Stimulated activated CD4-positive, alpha-beta T cell treated with anti-CD3 and anti-CD28 coated beads, Interleukin-4, amount 100 ng/mL, for 48 hours (primary cell): ENCODE results near the gene LIME1.

ENCODE experiments used
- DNase-seq, 2 donors: peaks; one replicate each; pipeline ENCODE4 v3.0.0-alpha.2; 2020; ENCODE audit warnings: low read depth in 2 of 2

Gene LIME1

DNA sequence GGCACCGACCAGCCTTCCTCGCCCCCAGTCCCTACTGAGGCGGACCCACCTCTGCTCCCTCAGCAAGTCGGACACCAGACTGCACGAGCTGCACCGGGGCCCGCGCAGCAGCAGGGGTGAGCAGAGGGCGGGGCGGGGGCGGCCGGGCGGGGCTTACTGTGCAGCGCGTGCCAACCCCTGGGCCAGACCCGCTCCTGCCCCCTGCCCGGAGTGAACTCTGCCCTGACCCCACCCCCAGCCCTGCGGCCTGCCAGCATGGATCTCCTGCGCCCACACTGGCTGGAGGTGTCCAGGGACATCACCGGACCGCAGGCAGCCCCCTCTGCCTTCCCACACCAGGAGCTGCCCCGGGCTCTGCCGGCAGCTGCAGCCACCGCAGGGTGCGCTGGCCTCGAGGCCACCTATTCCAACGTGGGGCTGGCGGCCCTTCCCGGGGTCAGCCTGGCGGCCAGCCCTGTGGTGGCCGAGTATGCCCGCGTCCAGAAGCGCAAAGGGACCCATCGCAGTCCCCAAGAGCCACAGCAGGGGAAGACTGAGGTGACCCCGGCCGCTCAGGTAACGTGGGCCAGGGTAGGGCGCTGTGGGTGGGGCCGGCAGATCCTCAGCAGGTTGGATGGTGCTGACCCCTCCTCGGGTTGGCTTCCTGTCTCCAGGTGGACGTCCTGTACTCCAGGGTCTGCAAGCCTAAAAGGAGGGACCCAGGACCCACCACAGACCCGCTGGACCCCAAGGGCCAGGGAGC, 1.7 kb downstream of the LIME1 start:
- no peak for DNase-seq

DNA sequence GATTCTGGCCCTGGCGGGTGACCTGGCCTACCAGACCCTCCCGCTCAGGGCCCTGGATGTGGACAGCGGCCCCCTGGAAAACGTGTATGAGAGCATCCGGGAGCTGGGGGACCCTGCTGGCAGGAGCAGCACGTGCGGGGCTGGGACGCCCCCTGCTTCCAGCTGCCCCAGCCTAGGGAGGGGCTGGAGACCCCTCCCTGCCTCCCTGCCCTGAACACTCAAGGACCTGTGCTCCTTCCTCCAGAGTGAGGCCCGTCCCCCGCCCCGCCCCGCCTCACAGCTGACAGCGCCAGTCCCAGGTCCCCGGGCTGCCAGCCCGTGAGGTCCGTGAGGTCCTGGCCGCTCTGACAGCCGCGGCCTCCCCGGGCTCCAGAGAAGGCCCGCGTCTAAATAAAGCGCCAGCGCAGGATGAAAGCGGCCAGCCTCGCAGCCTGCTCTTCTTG, 2.2 kb downstream of the LIME1 start:
- DNase-seq, result peak in 1 of 2 donors; percentile 26

GRCh38 chr20:63739130-63740069, 2.9 kb downstream of the LIME1 start, which contains the start of gene SLC2A4RG:
Gene SLC2A4RG, plus strand, starts transcription at chr20:63739776. Its CDS starts 137 bp downstream, at chr20:63739913.
- DNase-seq, result peak; percentile 33 to 57

DNA sequence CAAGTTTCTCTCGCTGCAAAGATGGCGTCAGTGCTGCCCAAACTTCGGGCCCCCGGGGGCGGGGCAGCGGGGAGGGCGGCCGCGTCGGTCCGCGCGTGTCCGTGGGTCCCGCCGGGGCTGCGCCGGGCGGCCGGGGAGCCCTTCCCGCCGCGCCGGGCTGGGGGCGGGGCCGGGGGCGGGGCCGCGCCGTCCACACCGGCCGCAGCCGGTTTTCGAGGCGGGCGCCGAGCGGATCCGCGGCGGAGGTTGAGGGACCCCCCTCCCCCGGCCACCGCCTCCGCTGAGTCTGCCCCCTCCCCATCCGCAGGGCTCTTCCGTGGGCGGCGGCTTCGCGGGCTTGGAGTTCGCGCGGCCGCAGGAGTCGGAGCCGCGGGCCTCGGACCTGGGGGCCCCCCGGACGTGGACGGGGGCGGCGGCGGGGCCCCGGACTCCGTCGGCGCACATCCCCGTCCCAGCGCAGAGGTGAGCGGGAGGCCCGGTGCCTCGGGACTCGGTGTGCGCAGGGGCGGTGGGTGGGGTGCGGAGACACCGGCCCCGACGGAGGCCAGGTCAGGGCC, 3.7 kb downstream of the LIME1 start:
- DNase-seq, result peak in 1 of 2 donors; percentile 24

DNA sequence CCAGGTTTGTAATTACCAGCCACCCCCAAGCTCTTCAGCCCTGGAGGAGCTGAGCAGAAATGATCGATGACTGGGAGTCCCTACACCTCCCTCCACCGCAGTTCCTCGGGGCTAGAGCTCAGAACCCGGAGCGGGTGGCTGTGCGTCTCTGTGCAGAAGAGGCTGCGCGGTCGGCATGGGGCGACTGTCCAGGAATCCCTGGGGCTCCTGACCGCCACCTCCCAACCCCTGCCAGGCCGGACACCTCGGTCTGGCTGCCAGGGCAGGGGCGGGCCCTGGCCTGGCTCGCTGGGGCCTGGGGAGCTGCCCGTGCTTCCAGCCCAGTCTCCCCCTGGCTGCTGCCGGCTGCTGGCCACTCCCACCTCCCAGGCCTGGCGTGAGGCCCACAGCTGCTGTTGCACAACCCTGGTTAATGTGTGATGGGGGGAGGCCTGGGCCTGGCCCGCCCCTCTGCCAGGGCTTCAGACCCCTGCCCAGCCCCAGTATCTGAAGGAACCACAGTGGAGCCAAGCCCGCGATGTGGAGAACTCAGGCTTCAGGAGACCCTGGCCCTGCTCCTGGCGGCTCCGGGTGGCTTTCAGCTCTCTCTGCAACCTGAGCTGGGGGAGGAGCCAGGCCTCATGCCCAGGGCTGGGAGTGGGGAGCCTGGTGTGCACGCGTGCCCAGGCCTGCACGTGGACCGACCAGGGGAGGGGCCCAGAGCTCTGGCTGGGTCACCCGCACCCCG, 4.3 kb downstream of the LIME1 start:
- no peak for DNase-seq

- DNase-seq, result no peak
Measured at GRCh38 chr20:63741354-63741675, 4.9 kb downstream of the LIME1 start.

DNA sequence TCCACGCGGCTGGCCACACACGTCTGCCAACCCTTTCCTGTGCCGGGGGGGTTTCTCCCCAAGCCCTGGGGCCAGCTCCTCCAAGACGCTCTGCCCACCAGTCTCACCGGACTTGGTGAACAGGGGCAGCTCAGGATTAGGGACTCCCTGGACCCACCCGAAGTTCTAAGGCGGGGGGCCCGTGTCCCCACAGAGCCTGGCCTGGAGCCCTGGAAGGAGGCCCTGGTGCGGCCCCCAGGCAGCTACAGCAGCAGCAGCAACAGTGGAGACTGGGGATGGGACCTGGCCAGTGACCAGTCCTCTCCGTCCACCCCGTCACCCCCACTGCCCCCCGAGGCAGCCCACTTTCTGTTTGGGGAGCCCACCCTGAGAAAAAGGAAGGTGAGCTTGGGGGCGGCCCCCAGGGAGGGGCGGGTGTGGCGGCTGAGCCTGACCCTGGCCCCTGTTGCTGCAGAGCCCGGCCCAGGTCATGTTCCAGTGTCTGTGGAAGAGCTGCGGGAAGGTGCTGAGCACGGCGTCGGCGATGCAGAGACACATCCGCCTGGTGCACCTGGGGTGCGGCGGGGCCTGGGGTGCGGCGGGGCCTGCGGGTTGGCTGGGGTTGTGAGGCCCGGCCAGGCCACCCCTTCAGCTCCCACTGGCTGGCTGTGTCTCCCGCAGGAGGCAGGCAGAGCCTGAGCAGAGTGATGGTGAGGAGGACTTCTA, 5.4 kb downstream of the LIME1 start:
- no peak for DNase-seq

GRCh38 chr20:63742381-63743024, 6.0 kb downstream of the LIME1 start:
- DNase-seq, result no peak

DNA sequence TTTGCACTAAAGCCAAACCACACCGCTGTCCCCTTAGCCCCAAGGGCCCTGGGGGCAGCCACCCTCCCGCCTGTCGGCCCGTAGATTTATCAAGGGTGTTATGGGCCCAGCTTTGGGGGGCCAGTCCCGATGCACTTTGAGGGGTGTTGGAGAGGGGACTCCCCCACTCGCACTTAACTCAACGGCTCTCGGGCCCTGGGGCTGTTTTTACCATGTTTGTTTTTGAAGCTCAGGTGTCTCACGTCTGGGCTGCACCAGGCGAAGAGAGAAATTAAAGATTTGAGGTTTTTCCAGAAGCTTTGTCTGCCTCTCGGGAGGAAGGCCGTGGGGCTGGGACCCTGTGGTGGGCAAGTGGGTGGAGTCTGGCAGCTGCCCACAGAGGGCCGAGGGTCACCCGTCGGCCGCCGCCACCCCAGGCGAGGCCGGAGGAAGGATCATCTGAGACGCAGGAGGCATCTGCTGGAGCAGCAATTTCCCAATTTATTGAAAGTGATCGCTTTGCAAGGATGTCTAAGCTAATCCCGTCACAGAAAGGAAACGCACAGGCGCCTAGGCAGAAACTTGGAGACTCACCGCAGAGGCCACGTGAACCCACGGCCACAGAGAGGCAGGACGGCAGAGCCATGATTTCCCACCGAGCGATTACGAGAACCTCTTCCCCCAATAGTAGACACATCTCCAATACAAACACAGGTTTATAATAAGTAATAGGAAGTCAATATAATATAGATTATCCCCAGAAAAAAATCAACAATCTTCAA, 6.9 kb downstream of the LIME1 start:
- no peak for DNase-seq

- no peak for DNase-seq
Measured at GRCh38 chr20:63744158-63744557, 7.7 kb downstream of the LIME1 start.

GRCh38 chr20:63744574-63745423, 8.3 kb downstream of the LIME1 start:
- DNase-seq, result no peak

DNA sequence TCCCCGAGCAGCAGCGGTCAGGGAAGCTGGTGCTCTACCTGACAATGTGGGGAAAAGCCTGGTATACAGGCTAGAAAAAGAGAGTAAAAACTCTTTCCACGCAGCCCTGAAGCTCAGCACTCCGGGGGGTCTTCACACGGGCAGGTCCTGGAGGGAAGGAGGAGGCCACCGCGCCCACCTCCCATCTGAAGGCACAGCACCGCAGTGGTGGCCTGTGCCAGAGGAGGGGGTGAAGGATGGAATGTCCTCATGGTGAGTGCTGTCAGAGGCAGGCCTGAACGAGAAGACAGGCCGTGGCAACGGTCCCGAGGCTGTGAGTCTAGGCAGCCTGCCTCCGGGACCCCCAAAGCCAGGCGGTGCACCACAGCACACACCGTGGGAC, 9.0 kb downstream of the LIME1 start:
- DNase-seq, result no peak

GRCh38 chr20:63745961-63746731, 9.7 kb downstream of the LIME1 start:
- no peak for DNase-seq

GRCh38 chr20:63746751-63747315, 10.4 kb downstream of the LIME1 start:
- no peak for DNase-seq

DNA sequence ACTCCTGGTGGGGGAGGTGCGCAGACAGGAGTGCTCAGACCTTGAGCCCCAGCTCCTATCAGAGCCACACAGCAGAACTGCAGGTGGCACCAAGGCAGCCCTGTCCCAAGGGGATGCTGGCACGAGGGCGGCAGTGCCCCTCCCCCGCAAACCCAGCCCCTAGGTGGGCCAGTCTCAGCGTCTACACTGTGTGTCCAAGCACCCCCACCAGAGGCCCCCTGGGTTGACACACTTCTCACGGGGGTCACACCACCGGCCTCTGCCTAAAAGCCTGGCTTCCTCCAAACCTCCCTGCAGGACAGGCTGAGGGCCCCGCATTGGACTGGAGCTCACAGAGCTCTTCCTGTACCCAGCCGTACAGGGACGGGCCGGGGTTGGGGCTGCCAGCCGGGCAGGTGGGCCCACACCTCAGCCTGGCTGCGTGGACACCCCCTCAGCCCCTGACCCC, 11.2 kb downstream of the LIME1 start:
- no peak for DNase-seq

GRCh38 chr20:63748070-63748933, 11.8 kb downstream of the LIME1 start:
- DNase-seq, result no peak

DNA sequence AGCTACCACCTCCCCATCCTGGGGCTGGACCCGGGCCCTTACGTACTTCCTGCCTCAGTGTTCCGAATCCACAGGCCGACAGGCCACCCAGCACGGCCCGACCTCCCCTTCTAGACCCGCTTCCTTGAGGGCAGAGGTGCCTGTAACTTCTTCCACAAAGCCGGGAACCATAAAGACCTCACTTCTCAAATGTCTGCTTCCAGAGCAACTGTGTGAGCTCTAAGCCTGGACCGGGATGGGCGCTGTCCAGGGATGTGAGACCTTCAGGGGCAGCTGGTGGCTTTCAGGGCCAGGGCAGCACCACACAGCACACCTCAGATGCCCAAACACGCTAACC, 12.4 kb downstream of the LIME1 start:
- DNase-seq, result no peak
